ENCODE measurements around the gene PDHX. TPM values are rescaled to one million over a fixed set of nuclear protein-coding genes. Genes with fewer than 3 reads are reported as not detected.
"Not testable (repeated sequence)": the region's sequence is repeated elsewhere in the genome, so short reads cannot be mapped to it uniquely, and the experiment has no call there.

PDHX gene
- total RNA-seq, 1 donor from 2014 or later = 22.1 TPM

- DNase-seq (ENCODE audit: extremely low read depth, low read depth, low spot score) = no peak
These were observed 97.3 kb downstream of the PDHX start for GRCh38 chr11:35013514-35014233.

GRCh38 chr11:35014346-35014745 is 97.9 kb downstream of the PDHX start:
- DNase-seq (ENCODE audit: extremely low read depth, low read depth, low spot score) = no peak

GRCh38 chr11:35015621-35016387 is 99.4 kb downstream of the PDHX start:
- DNase-seq (ENCODE audit: extremely low read depth, low read depth, low spot score) = no peak

- DNase-seq (ENCODE audit: extremely low read depth, low read depth, low spot score) = no peak
These were observed 100.5 kb downstream of the PDHX start for GRCh38 chr11:35016916-35017315.

GRCh38 chr11:35017528-35018342 is 101.3 kb downstream of the PDHX start:
- no peak for DNase-seq (ENCODE audit: extremely low read depth, low read depth, low spot score)

GRCh38 chr11:35021589-35021988 is 105.2 kb downstream of the PDHX start:
- no peak for DNase-seq (ENCODE audit: extremely low read depth, low read depth, low spot score)

GRCh38 chr11:35023940-35024339 is 107.5 kb downstream of the PDHX start:
- DNase-seq (ENCODE audit: extremely low read depth, low read depth, low spot score) = not testable (repeated sequence)

GRCh38 chr11:35028007-35028406 is 111.6 kb downstream of the PDHX start:
- not testable (repeated sequence) for DNase-seq (ENCODE audit: extremely low read depth, low read depth, low spot score)

GRCh38 chr11:35029979-35030682 is 113.7 kb downstream of the PDHX start:
- no peak for DNase-seq (ENCODE audit: extremely low read depth, low read depth, low spot score)

- peak; percentile 58 for DNase-seq (ENCODE audit: extremely low read depth, low read depth, low spot score)
These were observed 114.3 kb downstream of the PDHX start for GRCh38 chr11:35030716-35031213.

- no peak for DNase-seq (ENCODE audit: extremely low read depth, low read depth, low spot score)
These were observed 114.9 kb downstream of the PDHX start for GRCh38 chr11:35031346-35031745.

- no peak for DNase-seq (ENCODE audit: extremely low read depth, low read depth, low spot score)
These were observed 115.4 kb downstream of the PDHX start for GRCh38 chr11:35031867-35032266.

- DNase-seq (ENCODE audit: extremely low read depth, low read depth, low spot score) = no peak
These were observed 116.6 kb downstream of the PDHX start for GRCh38 chr11:35033011-35033410.

- DNase-seq (ENCODE audit: extremely low read depth, low read depth, low spot score) = no peak
These were observed 118.0 kb downstream of the PDHX start for GRCh38 chr11:35034401-35034800.

- DNase-seq (ENCODE audit: extremely low read depth, low read depth, low spot score) = peak; percentile 27
These were observed 119.5 kb downstream of the PDHX start for GRCh38 chr11:35035894-35036408.

GRCh38 chr11:35036639-35037038 is 120.2 kb downstream of the PDHX start:
- DNase-seq (ENCODE audit: extremely low read depth, low read depth, low spot score) = no peak

GRCh38 chr11:35038211-35038928 is 122.0 kb downstream of the PDHX start:
- DNase-seq (ENCODE audit: extremely low read depth, low read depth, low spot score) = no peak

GRCh38 chr11:35039076-35039475 is 122.7 kb downstream of the PDHX start:
- no peak for DNase-seq (ENCODE audit: extremely low read depth, low read depth, low spot score)

GRCh38 chr11:35040221-35040942 is 124.0 kb downstream of the PDHX start:
- no peak for DNase-seq (ENCODE audit: extremely low read depth, low read depth, low spot score)
